K562 (cell line): ENCODE results near the gene CTCF. TPM values are rescaled to one million over a fixed set of nuclear protein-coding genes. Genes with fewer than 3 reads are reported as not detected.

Experiments used
- ATAC-seq: fragments of 200-7000 bp; cut with Tn5 transposase; 3 replicates; pipeline ENCODE4 v1.9.1; 2020; ENCODE audit warnings: moderate library complexity
- BruUV-seq: library from RNA; stranded (reverse); fragments of 400-500 nt; replicated peaks from 2 replicates; lab custom pipeline; 2021; lab: Mats Ljungman, UMichigan
- CTCF ChIA-PET: fragments of 300-600 bp; formaldehyde crosslinking; extraction: SDS; loops from one replicate; lab custom pipeline; 2021; ENCODE audit warnings: low intra/inter-chr PET ratio; lab: Yijun Ruan, JAX
- POLR2A ChIA-PET: fragments of 300-600, 350-650 bp; sonication (Branson Sonifier 250); formaldehyde crosslinking; extraction: SDS; loops from one replicate; lab custom pipeline; 2021; ENCODE audit warnings: antibody characterized with exemption, inconsistent platforms; lab: Yijun Ruan, JAX
- DNase-seq, 4 experiments: peaks; one replicate each; pipeline versions ENCODE4 v3.0.0 to v3.0.0-alpha.2; 2011 to 2018; ENCODE audit warnings: low spot score in 3 of 4, mixed read lengths in 3 of 4; ENCODE audit errors: extremely low read depth in 1 of 4
- FAIRE-seq: peaks from 2 replicates; lab custom pipeline; 2011; peaks lifted over from hg19 to GRCh38; lab: Jason Lieb, UNC
- H2AFZ ChIP-seq: 2 replicates; pipeline ENCODE4 v1.6.0; 2011; ENCODE audit warnings: low read depth, low read length, control low read depth, inconsistent platforms
- H3K27ac ChIP-seq: fragments of 200-600 bp; 3 replicates; pipeline ENCODE4 v1.8.0; 2011; ENCODE audit warnings: low read depth, mild to moderate bottlenecking, control low read depth, inconsistent platforms, low read length, moderate library complexity, mixed read lengths; ENCODE audit errors: extremely low read depth
- H3K27me3 ChIP-seq, 2 experiments: fragments of 300-600 bp in 1 of 2; 2 replicates in 1 of 2; 3 replicates in 1 of 2; pipeline versions ENCODE4 v1.6.0 to v1.8.0; 2011; ENCODE audit warnings: inconsistent platforms in 2 of 2, low read length in 2 of 2, mild to moderate bottlenecking in 1 of 2, mixed read lengths in 1 of 2, moderate library complexity in 1 of 2; ENCODE audit not compliant: control insufficient read depth in 2 of 2, insufficient read depth in 2 of 2
- H3K36me3 ChIP-seq: fragments of 300-600 bp; 3 replicates; pipeline ENCODE4 v1.8.0; 2011; ENCODE audit warnings: mild to moderate bottlenecking, low read length, inconsistent platforms; ENCODE audit not compliant: control insufficient read depth, insufficient read depth
- H3K4me1 ChIP-seq, 2 experiments: fragments of 200-600 bp in 1 of 2; replicated peaks in 1 of 2; 2 replicates in 1 of 2; 3 replicates in 1 of 2; pipeline versions ENCODE4 v1.5.1 to v1.8.0; 2011; ENCODE audit warnings: inconsistent platforms in 2 of 2, low read length in 2 of 2, mild to moderate bottlenecking in 1 of 2, mixed read lengths in 1 of 2, moderate library complexity in 1 of 2; ENCODE audit not compliant: control insufficient read depth in 2 of 2, insufficient read depth in 2 of 2
- H3K4me2 ChIP-seq: 2 replicates; pipeline ENCODE4 v1.6.1; 2011; ENCODE audit warnings: low read length, control low read depth, inconsistent platforms, mixed read lengths; ENCODE audit not compliant: insufficient read depth
- H3K4me3 ChIP-seq: fragments of 200-600 bp; sonication (generic), shearing (Covaris generic); 2 replicates; pipeline ENCODE4 v1.5.1; 2016; ENCODE audit warnings: control low read depth, inconsistent platforms
- H3K79me2 ChIP-seq: fragments of 200-600 bp; 3 replicates; pipeline ENCODE4 v1.8.0; 2011; ENCODE audit warnings: low read length, inconsistent platforms; ENCODE audit not compliant: control insufficient read depth, insufficient read depth
- H3K9ac ChIP-seq, 2 experiments: 2 replicates each; pipeline versions ENCODE4 v1.6.0 to v1.6.1; 2011; ENCODE audit warnings: low read depth in 2 of 2, low read length in 2 of 2, control low read depth in 1 of 2, inconsistent platforms in 1 of 2, mild to moderate bottlenecking in 1 of 2, mixed read lengths in 1 of 2; ENCODE audit not compliant: insufficient read depth in 1 of 2
- H3K9me1 ChIP-seq: one replicate; pipeline ENCODE4 v1.6.0; 2011; ENCODE audit warnings: inconsistent platforms, mild to moderate bottlenecking, low read length, moderate library complexity; ENCODE audit not compliant: control insufficient read depth, insufficient read depth
- H3K9me3 ChIP-seq: replicated peaks from 2 replicates; pipeline ENCODE4 v1.5.1; 2011; ENCODE audit warnings: low read depth, low read length, inconsistent platforms; ENCODE audit not compliant: control insufficient read depth, insufficient read depth
- H4K20me1 ChIP-seq: replicated peaks from 2 replicates; pipeline ENCODE4 v1.6.1; 2011; ENCODE audit warnings: low read length, inconsistent platforms, mixed read lengths; ENCODE audit not compliant: control insufficient read depth, insufficient read depth
- EZH2 ChIP-seq: IDR thresholded peaks from 2 replicates; pipeline ENCODE4 v1.6.1; 2012; ENCODE audit warnings: low read depth, mild to moderate bottlenecking, inconsistent platforms, low read length, borderline replicate concordance
- GTF2E2 ChIP-seq: fragments of 200-800 bp; sonication (Bioruptor generic); IDR thresholded peaks from 2 replicates; pipeline ENCODE4 v1.6.1; 2016; ENCODE audit warnings: missing genetic modification characterization, missing compliant biosample characterization
- HDAC3 ChIP-seq: fragments of 450-650 bp; IDR thresholded peaks from 2 replicates; pipeline ENCODE4 v1.6.1; 2018; ENCODE audit warnings: borderline replicate concordance, mild to moderate bottlenecking, moderate library complexity; ENCODE audit not compliant: partially characterized antibody
- LEF1 ChIP-seq: fragments of 450-650 bp; IDR thresholded peaks from 2 replicates; pipeline ENCODE4 v1.6.1; 2016; ENCODE audit warnings: mild to moderate bottlenecking
- MBD1 ChIP-seq: fragments of 250-450 bp; sonication (Bioruptor Pico); IDR thresholded peaks from 2 replicates; pipeline ENCODE4 v1.8.0; 2022; ENCODE audit warnings: inconsistent platforms
- MEF2D ChIP-seq: conservative IDR thresholded peaks from 2 replicates; pipeline ENCODE4 v1.6.1; 2016; ENCODE audit warnings: low read depth, missing genetic modification characterization, missing compliant biosample characterization
- MITF ChIP-seq: IDR thresholded peaks from 2 replicates; pipeline ENCODE4 v1.6.1; 2014; ENCODE audit warnings: antibody characterized with exemption
- MTA1 ChIP-seq: fragments of 450-650 bp; IDR thresholded peaks from 2 replicates; pipeline ENCODE4 v1.6.1; 2017; ENCODE audit warnings: borderline replicate concordance
- NCOA4 ChIP-seq: fragments of 450-650 bp; IDR thresholded peaks from 2 replicates; pipeline ENCODE4 v1.6.1; 2018; ENCODE audit warnings: mild to moderate bottlenecking; ENCODE audit not compliant: partially characterized antibody
- NCOR1 ChIP-seq: fragments of 450-650 bp; IDR thresholded peaks from 2 replicates; pipeline ENCODE4 v1.6.1; 2016; ENCODE audit warnings: mild to moderate bottlenecking, moderate library complexity
- NFE2 ChIP-seq: IDR thresholded peaks from 2 replicates; pipeline ENCODE4 v1.6.1; 2014; ENCODE audit warnings: antibody characterized with exemption, low read depth
- POLR2AphosphoS5 ChIP-seq: IDR thresholded peaks from 2 replicates; pipeline ENCODE4 v1.6.1; 2011; ENCODE audit warnings: mild to moderate bottlenecking, low read depth, low read length, moderate library complexity; ENCODE audit not compliant: control insufficient read depth, insufficient read depth
- RBFOX2 ChIP-seq: fragments of 200-400 bp; formaldehyde crosslinking; IDR thresholded peaks from 2 replicates; pipeline ENCODE4 v1.6.1; 2017; ENCODE audit warnings: low read depth, mild to moderate bottlenecking, low read length, moderate library complexity
- SRSF1 ChIP-seq: fragments of 200-400 bp; formaldehyde crosslinking; IDR thresholded peaks from 2 replicates; pipeline ENCODE4 v1.6.1; 2017; ENCODE audit warnings: mild to moderate bottlenecking, low read depth, low read length, moderate library complexity
- WGBS: fragments of 100-300 bp; shearing (Covaris generic); methylation state at CpG from one replicate; pipeline ENCODE4 v1.1.6; 2016; ENCODE audit warnings: low coverage, mixed read lengths; ENCODE audit not compliant: insufficient coverage; ENCODE audit errors: missing lambda C conversion rate; 5-methylcytosine and 5-hydroxymethylcytosine counted together
- in situ Hi-C: fragments of 300-500 bp; cut with MboI; formaldehyde crosslinking; loops from 4 replicates; pipeline ENCODE4 v1.15.0; 2018; ENCODE audit warnings: inconsistent platforms, mixed read lengths
- intact Hi-C: fragments of 100-400 bp; cut with micrococcal nuclease; formaldehyde crosslinking; loops from 2 replicates; pipeline ENCODE4 v1.14.2; 2022
- polyA plus RNA-seq, 8 experiments: library from polyadenylated mRNA; depleted of rRNA in 4 of 8; stranded (reverse) in 5 of 8; unstranded in 3 of 8; fragments of >200 nt; fragmentation: Nextera tagmentation in 2 of 8; fragmentation: Illumina TruSeq in 1 of 8; extraction: Ambion mirVana in 2 of 8; extraction: Trizol in 1 of 8; gene quantifications; 2 replicates each; pipeline versions ENCODE4 v1.2.1 to v1.2.3, GENCODE V29; 2011 to 2014; ENCODE audit warnings: inconsistent platforms in 1 of 8, missing spikeins in 1 of 8
- total RNA-seq, 7 experiments: library from RNA; depleted of rRNA in 6 of 7; stranded (reverse); fragments of >200 nt in 6 of 7; fragmentation: Illumina TruSeq in 2 of 7; extraction: Trizol in 2 of 7; gene quantifications; 2 replicates each; pipeline versions ENCODE4 v1.2.1 to v1.2.3, GENCODE V29; 2011 to 2021; ENCODE audit warnings: low replicate concordance in 1 of 7

The CTCF gene
- total and polyA plus RNA-seq, 9 of the 15 experiments (the other 6 are each of a cell fraction or from before 2014, with no cell fraction given) = 7.8 to 49.2 (median 33.9) TPM

GRCh38 chr16:67594256-67594915 is 32.1 kb downstream of the CTCF start:
- Histone ChIP-seq H4K20me1 (peaks cover 4% of the 10 kb centered on the region; the same call in 1 of the 2 replicates), H3K9ac (no peak overlapping the region), H3K9me1 (no peaks in the 10 kb centered on the region), H3K27ac (no peak overlapping the region), H3K79me2 (peaks cover 48% of the 10 kb centered on the region), H3K27me3 (no peaks in the 10 kb centered on the region), H3K4me2 (no peak overlapping the region), H3K9me3 (no peaks in the 10 kb centered on the region), H3K4me1 (peaks cover 0 to 5% of the 10 kb centered on the region in 2 experiments; a peak in 1 of 5 replicates), H2AFZ (no peak overlapping the region), H3K4me3 (no peak overlapping the region), H3K36me3 (peaks cover 22% of the 10 kb centered on the region)
- BruUV-seq = no TSS peak
- intact Hi-C loops = no loop called here
- TF ChIP-seq NFE2 = no peak
- no peak for TF ChIP-seq MBD1 (CRISPR knock-in tag)
- TF ChIP-seq POLR2AphosphoS5 = no peak
- no peak for TF ChIP-seq EZH2
- no peak for TF ChIP-seq NCOA4
- no peak for TF ChIP-seq LEF1
- TF ChIP-seq MTA1 = no peak
- no peak for TF ChIP-seq MITF
- no peak for TF ChIP-seq MEF2D (tag)
- TF ChIP-seq GTF2E2 (tag) = no peak
- no peak for TF ChIP-seq SRSF1
- no peak for TF ChIP-seq RBFOX2
- no peak for TF ChIP-seq HDAC3
- no peak for TF ChIP-seq NCOR1
- ChIA-PET CTCF (no interaction called here), POLR2A (interaction anchor here (0.8 to 1.7 kb wide), 4 partner anchors 12 to 32 kb away, joined by 3 to 4 read pairs (median 4); partner anchors contain the start of gene CTCF)
- in situ Hi-C loops = no loop called here
- 85% methylated on average over 4 of the region's 5 CpGs for WGBS
- FAIRE-seq = no peak
- no peak for DNase-seq
- ATAC-seq = no peak
